GM19193 (cell line): Measurements from ENCODE around the gene SLIT1.

Experiments used
- POLR2A ChIP-seq: IDR thresholded peaks from 4 replicates; pipeline ENCODE4 v1.6.1; 2011; ENCODE audit not compliant: insufficient read depth, insufficient read length; ENCODE audit errors: extremely low read depth

Gene SLIT1

DNA sequence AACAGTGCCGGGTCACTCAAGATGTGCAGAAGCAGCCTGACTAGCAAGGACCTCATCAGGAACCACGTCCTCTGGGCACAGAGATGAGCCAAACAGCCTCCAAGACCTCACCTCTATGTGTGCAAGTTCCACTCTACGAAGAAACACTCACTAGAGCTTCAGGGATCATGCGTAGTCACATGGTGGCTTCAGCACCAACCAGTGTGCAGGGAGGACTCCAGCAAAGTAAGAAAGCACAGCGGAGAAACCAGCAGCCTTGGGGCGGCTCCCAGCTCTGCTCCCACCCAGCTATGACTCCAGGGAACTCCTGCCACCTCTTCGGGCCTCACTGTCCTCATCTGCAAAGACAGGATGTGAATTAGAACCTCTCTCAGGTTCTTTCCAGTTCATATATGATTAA is 58.2 kb downstream of the SLIT1 start:
- TF ChIP-seq POLR2A, result no peak

DNA sequence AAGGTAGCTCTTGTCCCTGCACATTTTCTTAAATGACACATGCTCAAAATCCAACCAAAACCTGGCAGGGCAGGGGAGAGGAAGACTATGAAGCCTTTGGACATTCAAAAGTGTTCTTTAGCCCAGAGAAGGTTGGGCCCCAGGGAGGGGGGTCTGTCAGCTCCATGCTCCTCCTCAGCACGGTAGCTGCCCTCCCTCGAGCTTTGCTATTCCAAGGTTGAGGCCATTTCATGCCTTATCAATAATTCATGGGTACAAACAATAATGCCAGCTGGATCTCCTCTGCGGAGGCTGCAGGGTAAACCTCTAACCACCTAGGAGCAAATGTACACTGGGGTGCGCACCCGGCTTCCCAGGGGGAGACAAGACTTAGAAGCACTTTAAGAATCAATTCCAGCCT is 61.5 kb downstream of the SLIT1 start:
- TF ChIP-seq POLR2A, result no peak

DNA sequence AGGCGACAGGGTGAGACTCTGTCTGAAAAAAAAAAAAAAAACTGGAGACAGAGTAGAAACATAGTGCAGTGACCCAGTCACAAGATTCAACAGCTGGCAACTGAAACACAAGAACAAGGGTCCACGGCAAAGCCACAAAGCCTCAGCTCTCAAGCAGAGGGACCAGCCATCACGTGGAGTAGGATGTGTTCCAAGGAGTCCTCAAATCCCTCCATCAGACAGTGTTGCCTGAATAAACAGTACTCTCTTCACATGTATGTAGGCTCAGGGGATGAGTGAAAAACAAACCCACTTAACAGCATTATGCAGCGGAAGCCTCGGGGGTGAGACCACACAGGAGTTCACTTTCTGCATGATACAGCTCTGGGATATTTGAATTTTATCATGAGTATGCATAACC is 62.0 kb downstream of the SLIT1 start:
- no peak for TF ChIP-seq POLR2A

DNA sequence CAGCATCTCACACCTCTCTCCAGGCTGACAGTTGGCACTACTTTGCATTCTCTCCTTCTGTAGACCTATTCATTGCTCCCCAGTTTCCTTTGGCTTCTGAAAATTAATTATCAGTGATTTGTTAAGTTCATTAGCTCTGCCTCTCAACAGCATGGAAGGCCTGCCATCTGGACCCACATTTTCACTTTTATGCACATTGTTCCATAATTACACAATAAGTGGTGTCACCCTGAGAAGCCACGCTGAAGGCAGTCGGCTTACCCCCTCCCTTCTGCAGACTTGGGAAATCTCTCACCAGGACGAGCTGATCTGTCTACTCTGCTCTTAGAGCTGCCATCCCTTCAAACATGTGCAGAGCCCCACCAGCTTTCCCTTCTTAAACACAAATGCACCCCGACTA is 64.7 kb downstream of the SLIT1 start:
- no peak for TF ChIP-seq POLR2A

DNA sequence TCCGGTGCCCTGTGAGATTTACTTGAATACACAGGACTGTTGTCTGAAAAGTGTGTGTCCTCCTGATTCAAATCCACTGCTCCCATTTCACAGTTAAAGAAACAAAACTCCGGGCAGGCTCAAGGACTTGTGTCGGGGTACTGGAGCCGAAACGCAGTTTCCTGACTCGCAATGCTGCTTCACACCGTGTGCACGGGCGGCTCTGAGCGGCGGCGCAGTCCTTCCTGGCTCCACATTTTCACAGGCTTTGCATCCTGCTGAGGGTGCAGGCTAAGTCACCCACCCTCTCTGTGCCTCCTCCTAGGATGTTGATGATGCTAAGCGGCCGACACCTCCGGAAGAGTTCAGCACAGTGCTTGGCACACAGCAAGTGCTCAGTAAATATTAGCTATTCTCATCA is 65.4 kb downstream of the SLIT1 start:
- no peak for TF ChIP-seq POLR2A

DNA sequence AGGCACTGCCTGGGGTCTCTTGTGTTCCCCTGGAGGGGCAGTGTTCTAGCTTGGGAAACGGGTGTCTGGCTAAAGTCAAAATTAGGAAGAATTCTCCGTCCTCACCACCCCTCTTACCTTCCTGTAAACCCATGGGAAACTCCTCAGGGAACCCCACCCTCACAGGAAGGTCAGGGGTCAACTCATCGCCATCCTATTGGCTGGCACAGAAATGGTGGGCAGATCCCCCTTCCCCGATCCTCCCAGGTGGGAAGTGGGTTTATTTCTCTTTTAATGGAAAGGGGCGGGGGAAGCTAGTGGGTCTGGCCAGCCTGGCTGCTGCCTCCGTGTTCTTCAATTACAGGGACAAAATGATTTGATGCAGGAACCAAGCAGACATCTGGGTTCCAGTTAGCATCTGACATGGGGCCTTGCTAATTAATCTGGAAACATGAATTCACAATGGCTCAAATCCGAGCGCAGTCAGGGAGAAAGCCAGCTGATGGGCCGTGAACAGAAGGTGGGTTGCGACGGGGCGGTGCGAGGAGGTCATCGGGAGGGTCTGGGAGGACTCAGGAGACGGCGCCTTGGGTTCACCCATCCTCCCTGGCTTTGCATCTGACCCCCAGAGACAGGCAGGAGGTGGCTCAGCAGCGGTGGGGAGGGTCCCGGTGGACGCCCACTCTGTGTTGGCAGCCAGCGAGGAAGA is 66.6 kb downstream of the SLIT1 start:
- no peak for TF ChIP-seq POLR2A

DNA sequence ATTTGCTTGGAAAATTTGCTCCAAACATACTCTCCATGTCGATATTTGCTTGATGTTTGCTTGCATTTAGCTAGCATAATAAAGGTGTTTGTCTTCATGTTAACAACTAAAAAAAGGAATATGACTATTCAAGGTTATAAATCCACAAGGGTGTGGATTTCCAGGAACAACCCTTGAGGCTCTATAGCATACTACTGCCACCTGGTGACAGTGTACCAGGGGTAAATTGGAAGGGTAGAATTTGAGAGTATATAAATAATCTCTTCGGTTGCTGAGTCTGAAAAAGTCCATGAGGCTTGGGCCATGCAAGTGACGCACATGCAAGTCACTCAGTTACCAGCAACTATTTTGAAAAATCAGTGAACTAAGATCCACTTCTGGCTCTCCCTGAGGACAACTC is 68.4 kb downstream of the SLIT1 start:
- no peak for TF ChIP-seq POLR2A

DNA sequence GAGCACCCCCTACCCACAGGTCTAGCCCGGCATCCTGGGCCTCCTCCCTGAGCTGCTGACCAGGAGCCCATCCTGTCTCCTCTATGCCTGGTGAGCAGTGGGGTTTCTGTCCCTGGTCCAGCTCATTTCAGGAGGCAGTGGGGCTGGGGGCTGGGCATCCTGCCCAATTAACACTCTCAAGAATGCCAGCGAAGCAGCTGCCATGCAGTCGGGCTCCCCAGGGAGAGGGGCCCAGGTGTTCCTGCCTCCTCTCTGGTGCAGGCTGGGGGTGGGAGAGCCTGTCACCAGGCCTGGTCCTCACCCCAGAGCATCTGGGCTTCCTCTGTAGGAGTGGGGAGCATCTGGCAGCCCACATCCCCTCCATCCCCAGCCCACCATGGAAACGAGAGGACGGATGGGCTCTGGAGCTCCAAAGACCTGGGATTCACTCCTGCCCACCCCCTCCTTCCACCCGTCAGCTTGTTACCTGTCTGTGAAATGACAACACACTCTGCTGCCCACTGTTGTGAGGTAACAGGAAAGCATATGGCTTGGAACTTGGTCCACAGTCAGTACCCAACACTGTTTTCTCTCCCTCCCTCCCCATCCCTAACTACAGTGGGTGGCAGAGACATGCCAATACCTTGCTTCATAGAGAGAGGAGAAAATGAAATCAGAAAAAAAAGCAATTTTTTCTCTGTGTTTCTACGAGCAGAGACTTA is 69.1 kb downstream of the SLIT1 start:
- no peak for TF ChIP-seq POLR2A

DNA sequence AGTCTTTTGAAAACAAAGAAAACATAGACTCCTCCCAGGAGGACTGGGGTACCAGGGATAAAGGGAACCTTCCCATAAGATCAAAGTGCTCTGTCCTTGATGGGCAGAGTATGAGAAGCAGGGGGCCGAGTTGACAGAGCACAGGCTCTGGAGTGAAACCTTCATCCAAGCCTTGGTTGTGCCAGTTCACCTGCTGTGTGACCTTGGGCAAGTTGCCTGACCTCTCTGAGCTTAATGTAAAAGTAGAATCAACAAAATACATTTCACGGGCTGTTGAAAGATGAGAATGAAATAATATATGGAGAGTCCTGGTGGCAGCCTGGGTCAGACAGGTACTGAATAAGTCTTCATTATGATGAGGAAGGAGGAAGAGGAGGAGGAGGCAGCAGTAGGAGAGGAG is 69.9 kb downstream of the SLIT1 start:
- TF ChIP-seq POLR2A, result no peak

DNA sequence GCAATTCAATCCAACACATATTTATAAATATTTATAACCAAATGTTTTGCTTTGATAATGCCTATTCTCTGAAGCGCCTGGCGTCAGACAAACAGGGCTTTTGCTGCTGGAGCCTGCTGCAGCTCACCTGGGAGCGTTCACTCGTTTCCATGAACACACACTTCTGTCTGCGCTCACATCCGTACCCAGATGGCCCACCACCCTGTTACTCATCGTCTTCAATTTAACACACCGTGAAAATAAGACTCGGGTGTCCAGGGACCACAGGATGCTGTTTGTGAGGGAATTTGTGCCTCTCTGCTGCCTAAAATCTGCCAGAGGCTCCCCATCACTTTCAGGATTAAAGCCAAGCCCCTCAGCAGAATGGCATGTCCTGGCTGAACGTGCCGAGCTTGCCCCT is 74.1 kb downstream of the SLIT1 start:
- TF ChIP-seq POLR2A, result no peak

DNA sequence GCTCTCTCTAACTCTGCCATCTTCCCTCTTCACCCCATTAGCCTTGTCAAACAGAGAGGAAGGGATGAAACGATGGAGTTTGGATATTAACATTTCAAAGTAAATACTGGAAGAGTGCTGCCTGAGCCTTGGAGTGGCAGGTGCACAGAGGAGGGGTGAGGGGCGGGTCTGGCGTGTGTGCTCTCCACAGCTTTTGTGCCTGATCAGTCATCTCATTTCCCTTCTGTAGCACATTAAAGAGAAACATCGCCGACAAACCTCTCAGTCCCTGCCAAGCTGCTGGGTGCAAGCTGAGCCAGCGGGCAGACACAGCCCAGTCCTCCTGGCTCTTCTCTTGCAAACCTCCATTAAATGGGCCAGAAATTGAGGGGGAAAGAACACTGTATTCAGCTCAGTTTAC is 76.2 kb downstream of the SLIT1 start:
- TF ChIP-seq POLR2A, result no peak

DNA sequence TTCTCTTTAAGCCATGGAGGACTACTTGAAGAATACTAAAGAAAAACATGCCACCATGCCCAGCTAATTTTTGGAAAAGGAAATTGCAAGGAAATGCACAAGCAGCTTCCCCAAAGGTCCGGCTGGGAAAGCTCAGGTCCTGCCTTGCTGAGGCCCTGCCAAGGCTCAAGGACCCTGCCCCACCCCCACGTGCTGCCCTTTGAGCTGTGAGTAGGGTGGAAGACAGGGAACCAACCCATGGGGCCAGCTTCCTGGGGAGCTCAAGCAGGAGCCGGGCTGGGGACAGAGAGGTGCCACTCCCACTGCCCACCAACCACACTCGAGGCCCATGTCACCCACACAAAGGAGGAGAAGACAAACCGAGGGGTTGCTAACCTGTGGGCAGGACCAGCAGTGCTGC is 78.2 kb downstream of the SLIT1 start:
- no peak for TF ChIP-seq POLR2A

DNA sequence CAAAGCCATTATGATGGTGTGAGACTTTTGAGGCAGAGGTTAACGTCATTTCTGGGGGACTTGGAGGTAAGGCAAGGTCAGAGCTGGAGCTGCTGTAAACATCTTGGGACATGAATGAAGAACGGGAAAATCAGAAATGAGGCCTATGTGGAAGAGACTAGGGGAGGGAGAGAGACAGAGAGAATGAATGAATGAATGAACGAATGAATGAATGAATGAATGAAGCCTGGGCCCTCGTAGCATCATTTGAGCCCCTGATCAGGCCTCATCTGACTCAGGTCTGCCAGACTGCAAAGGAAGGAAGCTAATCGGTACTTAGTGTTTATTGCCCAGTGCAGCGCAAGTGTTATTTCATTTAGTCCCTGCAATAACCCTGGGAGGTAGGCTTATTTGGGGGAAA is 79.6 kb downstream of the SLIT1 start:
- no peak for TF ChIP-seq POLR2A

DNA sequence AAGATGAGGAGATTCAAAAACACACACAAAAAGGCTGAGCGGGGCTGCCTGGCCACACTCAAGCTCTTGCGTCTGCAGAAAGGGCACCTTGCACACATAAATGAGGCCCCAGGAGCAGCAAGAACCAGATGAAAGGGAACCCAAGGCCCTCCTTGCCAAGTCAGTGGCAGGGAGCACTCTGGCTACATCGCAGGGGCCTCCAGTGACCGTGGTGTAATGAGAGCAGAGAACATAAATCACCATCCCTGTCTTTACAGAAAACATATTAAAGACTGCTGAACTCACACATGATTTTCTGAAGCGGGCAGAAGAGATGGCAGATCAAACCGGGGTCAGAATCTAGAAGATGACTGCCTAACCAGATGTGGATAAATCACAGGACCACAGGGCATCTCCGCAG is 80.5 kb downstream of the SLIT1 start:
- TF ChIP-seq POLR2A, result no peak

DNA sequence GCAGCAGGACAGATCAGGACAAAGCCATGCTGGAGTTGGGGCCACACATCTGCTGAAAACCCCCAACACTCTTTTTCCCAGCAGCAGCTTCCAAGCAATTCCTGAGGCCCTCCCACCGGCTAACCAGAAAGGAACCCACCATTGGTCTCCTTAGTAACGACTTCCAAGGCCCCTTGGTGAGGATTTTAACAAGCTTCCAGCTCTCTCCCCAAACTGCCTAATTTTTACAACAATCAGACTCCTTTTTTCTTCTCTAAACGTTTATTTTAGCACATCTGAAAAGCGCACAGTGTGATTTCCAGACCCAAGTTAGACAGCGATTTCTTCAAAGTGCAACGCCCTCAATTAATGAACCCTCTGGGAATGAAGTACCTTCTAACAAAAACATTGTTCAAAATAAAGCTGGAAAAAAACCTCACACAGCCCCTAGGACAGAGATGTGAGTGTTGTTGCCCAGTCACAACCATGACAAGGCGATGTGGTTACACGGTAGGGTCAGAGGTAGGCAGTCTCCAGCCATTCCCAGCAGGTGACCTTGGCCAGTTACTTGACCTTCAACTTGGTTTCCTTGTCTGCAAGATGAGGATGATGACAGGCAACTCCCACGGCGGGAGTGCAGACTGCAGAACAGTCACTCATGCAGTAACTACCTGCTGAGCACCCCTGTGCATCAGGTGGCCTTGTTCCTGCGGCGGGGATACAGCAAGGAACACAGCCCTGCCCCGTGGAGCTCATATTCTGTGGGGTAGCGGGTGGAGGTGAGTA is 82.3 kb downstream of the SLIT1 start:
- TF ChIP-seq POLR2A, result no peak

DNA sequence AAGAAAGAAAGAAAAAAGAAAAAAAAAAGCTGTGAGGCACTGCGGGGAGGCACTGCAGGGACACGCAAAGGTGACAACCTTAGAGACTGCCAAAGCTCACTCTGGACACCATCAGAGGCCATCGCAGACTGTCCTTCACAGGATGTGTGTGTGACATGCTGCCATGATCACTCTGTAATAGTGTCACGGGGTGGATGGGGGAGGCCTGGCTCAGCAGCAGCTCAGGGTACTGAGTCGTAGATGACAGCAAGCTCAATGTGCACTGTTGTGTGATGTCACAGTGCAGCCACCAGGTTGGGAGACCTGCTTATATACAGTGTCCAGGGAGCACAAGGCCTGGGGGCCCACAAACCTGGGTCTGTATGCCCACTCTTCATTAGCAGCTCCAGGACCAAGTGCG is 83.3 kb downstream of the SLIT1 start:
- TF ChIP-seq POLR2A, result no peak
